Colonic mucosa (tissue), 4 donors: ENCODE measurements around the gene GDF10. TPM values are rescaled to one million over a fixed set of nuclear protein-coding genes. Genes with fewer than 3 reads are reported as not detected.
A peak's percentile ranks its signal among the peaks of the same experiment; 100 is the strongest.

Experiments
- DNase-seq: peaks from one replicate; pipeline ENCODE4 v3.0.0-alpha.2; 2020
- H3K27ac ChIP-seq: fragments of 200-600 bp; one replicate; pipeline ENCODE4 v1.8.0; 2021
- H3K27me3 ChIP-seq: fragments of 200-600 bp; one replicate; pipeline ENCODE4 v1.8.0; 2021
- H3K36me3 ChIP-seq: fragments of 200-600 bp; one replicate; pipeline ENCODE4 v1.8.0; 2021
- H3K4me1 ChIP-seq: fragments of 200-600 bp; one replicate; pipeline ENCODE4 v1.8.0; 2021; ENCODE audit warnings: mild to moderate bottlenecking
- H3K4me3 ChIP-seq: fragments of 200-600 bp; one replicate; pipeline ENCODE4 v1.8.0; 2021
- H3K9ac ChIP-seq, 2 donors: one replicate each; pipeline ENCODE4 v1.7.0; 2013; ENCODE audit warnings: control low read depth in 2 of 2, low read depth in 2 of 2, low read length in 2 of 2
- H3K9me3 ChIP-seq: fragments of 200-600 bp; one replicate; pipeline ENCODE4 v1.8.0; 2021
- intact Hi-C: fragments of 100-400 bp; cut with DNase I; formaldehyde crosslinking; loops from one replicate; pipeline ENCODE4 v1.14.1; 2022
- total RNA-seq, 2 donors: library from RNA; stranded (reverse); fragmentation: NEBNext Ultra II Directional in 1 of 2; extraction: Animal tissue kit (Norgen Biotek cat#: 25700) in 1 of 2; gene quantifications; one replicate each; pipeline ENCODE4 v1.2.1, GENCODE V29; 2021
- TF ChIP-seq, protein P1 (sequence below): fragments of 200-600 bp; IDR thresholded peaks from one replicate; pipeline ENCODE4 v1.8.0; 2022; ENCODE audit warnings: antibody characterized with exemption, mild to moderate bottlenecking
- donor health status: healthy.
- donor health status: DM: no; HTN: no; CAD: no.
- donor health status: DM: no; HTN: no; CAD: no.

GDF10 gene
- total RNA-seq, 2 donors from 2014 or later: 0.10 to 0.37 TPM

DNA sequence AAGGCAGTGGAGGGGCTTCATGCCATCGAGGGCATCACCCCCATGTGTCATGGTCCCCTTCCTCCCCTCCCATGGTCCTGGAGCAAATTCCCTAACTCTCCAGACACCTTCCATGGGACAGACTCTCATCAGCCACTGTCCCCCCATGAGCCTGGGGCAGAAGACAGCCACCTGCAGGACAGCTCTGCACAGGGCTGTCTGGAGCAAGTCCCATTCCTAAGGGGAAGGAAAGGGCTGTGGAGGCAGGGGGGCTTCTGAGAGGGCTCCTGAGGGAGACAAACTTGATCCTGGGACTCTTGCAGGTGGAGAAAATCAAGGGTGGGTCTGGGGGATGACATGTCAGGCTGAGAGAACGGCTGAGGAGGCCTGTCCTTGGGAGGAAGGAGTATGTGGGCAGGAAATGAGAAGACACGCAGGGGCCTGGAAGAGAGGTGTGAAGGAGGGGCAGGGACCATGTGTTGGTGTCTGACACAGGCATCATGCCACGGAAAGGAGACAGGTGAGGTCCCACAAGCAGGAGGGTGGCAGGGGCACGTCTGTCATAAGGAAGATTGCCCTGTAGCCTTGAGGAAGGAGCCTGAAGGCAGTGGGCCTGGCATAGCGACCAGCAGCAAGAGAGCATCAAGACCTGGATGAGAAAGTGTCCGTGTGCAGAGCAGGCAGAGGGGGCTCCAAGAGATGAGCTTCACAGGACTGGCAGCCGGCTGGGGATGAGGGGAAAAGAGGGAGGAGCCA, 14.4 kb upstream of the GDF10 start:
- Histone ChIP-seq H3K36me3 (no peaks in the 10 kb centered on the region), H3K9ac (no peak overlapping the region), H3K27ac (no peak overlapping the region), H3K9me3 (no peaks in the 10 kb centered on the region), H3K4me1 (no peaks in the 10 kb centered on the region), H3K27me3 (no peaks in the 10 kb centered on the region), H3K4me3 (no peak overlapping the region)
- intact Hi-C loops: no loop called here
- DNase-seq: no peak
- TF ChIP-seq, protein P1, sequence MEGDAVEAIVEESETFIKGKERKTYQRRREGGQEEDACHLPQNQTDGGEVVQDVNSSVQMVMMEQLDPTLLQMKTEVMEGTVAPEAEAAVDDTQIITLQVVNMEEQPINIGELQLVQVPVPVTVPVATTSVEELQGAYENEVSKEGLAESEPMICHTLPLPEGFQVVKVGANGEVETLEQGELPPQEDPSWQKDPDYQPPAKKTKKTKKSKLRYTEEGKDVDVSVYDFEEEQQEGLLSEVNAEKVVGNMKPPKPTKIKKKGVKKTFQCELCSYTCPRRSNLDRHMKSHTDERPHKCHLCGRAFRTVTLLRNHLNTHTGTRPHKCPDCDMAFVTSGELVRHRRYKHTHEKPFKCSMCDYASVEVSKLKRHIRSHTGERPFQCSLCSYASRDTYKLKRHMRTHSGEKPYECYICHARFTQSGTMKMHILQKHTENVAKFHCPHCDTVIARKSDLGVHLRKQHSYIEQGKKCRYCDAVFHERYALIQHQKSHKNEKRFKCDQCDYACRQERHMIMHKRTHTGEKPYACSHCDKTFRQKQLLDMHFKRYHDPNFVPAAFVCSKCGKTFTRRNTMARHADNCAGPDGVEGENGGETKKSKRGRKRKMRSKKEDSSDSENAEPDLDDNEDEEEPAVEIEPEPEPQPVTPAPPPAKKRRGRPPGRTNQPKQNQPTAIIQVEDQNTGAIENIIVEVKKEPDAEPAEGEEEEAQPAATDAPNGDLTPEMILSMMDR: no peak

DNA sequence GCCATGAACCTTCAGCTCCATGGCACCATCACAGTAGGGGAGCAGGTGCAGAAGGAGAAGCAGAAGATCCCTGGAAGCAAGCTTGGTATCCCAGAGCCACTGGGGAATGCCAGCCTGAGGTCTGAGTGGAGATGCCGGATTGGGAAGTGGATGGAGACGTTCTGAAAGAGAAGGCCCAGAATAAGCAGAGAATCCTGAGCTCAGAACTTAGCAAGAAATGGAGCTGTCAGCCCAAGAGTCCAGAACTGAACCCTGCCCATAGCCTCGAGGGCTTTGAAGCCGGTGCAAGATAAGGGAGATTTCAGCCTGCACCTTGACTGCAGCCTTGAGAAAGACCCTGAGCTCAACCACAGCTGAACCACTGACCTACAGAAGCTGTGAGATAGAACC, 13.9 kb upstream of the GDF10 start:
- Histone ChIP-seq H3K27me3 (no peaks in the 10 kb centered on the region), H3K27ac (no peak overlapping the region), H3K9me3 (no peaks in the 10 kb centered on the region), H3K9ac (no peak overlapping the region), H3K4me3 (no peak overlapping the region), H3K4me1 (no peaks in the 10 kb centered on the region), H3K36me3 (no peaks in the 10 kb centered on the region)
- intact Hi-C loops: no loop called here
- no peak for DNase-seq
- TF ChIP-seq, protein P1: no peak

DNA sequence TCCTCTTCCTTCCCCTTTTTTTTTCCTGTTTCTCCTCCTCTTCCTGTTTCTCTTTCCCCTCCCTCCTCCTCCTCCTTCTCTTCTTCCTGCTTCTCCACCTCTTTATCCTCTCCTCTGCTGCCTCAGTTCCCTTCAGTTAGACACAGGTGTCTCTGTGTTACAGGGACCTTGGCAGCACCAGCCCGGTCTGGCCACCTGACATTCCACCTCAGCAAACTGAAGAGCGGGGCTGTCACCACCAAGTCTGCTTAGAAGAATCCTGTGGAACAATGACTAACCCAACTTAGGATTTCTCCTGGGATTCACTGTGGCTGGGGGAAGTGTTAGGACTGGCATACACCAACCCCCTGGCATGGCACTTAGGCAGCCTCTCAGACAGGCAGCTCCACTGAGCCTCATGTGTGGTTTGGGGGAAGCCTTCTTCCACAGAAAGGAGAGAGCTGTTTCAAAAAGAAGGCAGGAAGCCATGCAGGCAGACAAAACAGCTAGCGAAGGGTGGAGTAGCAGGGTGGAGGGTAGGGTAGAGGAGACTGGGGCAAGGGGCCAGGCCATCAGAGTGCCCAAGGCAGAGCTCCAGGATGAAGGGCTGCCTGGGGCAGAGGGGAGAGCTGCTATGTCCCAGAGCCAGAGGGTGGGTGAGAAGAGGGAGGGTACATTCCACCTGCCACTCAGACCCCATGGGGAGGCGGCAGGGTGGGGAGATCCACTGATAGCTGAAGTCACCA, 13.2 kb upstream of the GDF10 start:
- no peak for DNase-seq
- H3K36me3 ChIP-seq: no peaks in the 10 kb centered on the region
- H3K27ac ChIP-seq: no peak overlapping the region
- H3K4me3 ChIP-seq: no peak overlapping the region
- no peaks in the 10 kb centered on the region for H3K4me1 ChIP-seq
- no peaks in the 10 kb centered on the region for H3K9me3 ChIP-seq
- TF ChIP-seq, protein P1: no peak
- intact Hi-C loops: no loop called here
- H3K27me3 ChIP-seq: no peaks in the 10 kb centered on the region
- no peak overlapping the region for H3K9ac ChIP-seq

DNA sequence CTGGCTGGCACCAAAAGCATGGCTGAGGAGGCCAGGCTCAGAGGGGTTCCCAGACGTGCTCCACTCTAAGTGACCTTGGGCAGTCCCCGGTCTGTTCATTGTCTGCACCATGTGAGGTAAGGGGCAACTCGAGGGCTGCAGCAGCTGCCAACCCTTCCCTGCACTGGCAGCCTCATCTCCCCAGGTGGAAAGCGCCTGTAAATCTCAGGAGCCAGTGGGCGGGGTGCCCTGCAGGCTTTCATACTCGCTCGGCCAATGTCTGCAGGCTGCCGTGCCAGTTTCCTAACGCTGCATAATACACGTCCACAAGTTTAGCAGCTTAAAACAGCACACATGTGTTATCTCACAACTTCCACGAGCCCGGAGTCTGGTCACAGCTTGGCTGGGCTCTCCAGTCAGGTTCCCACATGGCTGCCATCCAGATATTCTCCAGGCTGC, 12.6 kb upstream of the GDF10 start:
- TF ChIP-seq, protein P1: no peak
- Histone ChIP-seq H3K9ac (no peak overlapping the region), H3K4me1 (no peaks in the 10 kb centered on the region), H3K4me3 (no peak overlapping the region), H3K36me3 (no peaks in the 10 kb centered on the region), H3K27me3 (no peaks in the 10 kb centered on the region), H3K27ac (no peak overlapping the region), H3K9me3 (no peaks in the 10 kb centered on the region)
- peak; percentile 19 for DNase-seq
- intact Hi-C loops: no loop called here

DNA sequence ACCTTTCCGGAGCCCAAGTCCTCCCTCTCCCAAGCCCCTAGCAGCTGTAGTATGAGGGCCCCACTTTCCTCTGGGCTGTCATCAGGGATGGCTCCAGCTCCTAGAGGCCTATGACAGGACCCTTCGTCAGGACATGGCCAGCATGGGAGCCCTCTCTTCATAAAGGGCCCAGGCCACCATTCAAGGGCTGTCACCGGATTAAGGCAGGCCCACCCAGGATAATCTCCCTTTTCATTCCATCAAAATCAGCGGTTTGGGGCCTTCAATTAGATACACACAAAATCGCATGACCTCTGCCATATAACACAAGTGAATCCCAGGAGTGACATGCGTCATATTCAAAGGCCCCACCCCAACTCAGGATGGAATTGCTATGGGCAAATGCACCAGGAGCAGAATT, 12.2 kb upstream of the GDF10 start:
- Histone ChIP-seq H3K36me3 (no peaks in the 10 kb centered on the region), H3K4me1 (no peaks in the 10 kb centered on the region), H3K4me3 (no peak overlapping the region), H3K27ac (no peak overlapping the region), H3K9ac (no peak overlapping the region), H3K9me3 (no peaks in the 10 kb centered on the region), H3K27me3 (no peaks in the 10 kb centered on the region)
- TF ChIP-seq, protein P1: no peak
- no peak for DNase-seq
- intact Hi-C loops: no loop called here
